GM04504 (cell line): ENCODE data around the gene WDR18.

Source experiments
- DNase-seq: peaks from one replicate; pipeline ENCODE4 v3.0.0-alpha.2; 2012; ENCODE audit warnings: low read depth

Gene WDR18

DNA sequence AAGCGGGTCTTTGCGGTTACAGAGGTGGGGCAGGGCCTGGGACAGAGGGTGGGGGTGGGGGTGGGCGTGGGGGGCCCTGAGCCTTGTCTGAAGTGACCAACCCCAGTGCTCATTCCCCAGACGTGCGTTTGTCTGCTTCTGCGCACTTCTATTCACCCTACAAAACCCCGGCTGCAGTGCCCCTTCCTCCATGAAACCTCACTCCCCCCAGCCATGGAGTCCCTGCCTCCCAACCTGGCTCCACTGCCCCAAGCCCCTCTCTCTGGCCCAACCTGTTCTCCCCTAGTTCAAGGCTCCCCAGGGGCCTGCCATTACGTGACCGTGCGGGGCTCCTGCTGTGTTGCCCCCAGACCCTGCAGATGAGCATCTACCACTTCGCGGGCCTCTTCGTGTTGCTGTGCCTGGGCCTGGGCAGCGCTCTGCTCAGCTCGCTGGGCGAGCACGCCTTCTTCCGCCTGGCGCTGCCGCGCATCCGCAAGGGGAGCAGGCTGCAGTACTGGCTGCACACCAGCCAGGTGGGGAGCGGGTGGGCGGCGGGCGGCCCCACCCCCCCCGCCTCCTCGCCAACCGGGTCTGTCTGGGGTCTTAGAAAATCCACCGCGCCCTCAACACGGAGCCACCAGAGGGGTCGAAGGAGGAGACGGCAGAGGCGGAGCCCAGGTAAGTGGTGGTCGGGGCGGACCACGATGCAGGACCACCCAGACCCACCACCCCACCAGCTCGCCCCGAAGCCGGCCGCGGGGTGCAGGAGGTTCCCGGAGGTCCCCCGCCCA, 24.3 kb downstream of the WDR18 start:
- no peak for DNase-seq

DNA sequence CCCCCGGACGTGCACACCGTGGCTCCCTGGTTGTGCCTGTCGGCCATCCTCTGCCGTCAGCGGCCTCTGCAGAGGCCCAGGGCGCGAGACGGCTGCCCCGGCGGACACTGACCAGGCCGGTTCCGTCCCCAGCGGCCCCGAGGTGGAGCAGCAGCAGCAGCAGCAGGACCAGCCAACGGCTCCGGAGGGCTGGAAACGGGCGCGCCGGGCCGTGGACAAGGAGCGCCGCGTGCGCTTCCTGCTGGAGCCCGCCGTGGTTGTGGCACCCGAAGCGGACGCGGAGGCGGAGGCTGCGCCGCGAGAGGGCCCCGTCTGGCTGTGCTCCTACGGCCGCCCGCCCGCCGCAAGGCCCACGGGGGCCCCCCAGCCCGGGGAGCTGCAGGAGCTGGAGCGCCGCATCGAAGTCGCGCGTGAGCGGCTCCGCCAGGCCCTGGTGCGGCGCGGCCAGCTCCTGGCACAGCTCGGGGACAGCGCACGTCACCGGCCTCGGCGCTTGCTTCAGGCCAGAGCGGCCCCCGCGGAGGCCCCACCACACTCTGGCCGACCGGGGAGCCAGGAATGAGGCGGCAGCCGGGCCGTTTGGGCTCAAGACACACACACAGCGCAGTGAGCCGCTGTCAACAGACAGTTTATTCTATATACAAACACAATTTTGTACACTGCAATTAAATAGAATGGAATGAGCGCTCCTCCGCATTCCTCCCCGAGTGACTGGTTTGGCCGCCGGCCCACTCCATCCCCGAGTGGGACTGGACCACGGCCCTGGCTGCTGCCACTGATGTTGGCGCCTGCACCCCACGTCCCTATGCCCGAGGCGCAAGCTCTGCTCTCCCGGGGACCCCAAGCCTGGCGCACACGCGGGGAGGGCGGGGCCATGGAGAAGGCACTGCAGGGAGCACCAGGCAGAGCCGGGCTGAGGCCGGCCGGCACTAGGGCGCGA, 25.2 kb downstream of the WDR18 start:
- no peak for DNase-seq

DNA sequence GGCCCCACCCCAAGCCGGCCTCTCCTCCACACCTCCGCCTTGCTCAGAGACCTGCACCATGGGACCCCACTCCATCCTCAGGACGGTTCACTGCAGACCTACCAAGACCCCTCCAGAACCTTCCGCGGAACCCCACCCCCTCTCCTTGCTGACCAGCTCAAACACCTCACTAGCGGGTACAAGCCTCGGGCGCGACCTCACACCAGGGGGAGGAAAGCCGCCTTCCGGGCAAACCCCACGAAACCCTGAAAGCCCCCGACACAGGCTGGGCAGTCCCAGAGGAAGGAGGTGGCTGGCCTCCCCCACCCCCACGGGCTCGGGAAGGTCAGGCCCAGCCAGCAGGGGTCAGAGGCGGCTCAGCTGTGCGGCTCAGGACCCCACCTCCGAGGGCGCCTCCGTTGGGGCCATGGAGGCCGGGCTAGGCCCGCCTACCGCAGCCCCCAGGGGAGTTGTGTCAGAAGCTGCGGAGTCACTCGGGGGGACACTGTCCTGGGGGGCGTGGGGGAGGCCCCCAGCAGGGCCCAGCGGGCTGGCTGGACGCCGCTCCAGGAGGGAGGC, 25.9 kb downstream of the WDR18 start:
- no peak for DNase-seq

DNA sequence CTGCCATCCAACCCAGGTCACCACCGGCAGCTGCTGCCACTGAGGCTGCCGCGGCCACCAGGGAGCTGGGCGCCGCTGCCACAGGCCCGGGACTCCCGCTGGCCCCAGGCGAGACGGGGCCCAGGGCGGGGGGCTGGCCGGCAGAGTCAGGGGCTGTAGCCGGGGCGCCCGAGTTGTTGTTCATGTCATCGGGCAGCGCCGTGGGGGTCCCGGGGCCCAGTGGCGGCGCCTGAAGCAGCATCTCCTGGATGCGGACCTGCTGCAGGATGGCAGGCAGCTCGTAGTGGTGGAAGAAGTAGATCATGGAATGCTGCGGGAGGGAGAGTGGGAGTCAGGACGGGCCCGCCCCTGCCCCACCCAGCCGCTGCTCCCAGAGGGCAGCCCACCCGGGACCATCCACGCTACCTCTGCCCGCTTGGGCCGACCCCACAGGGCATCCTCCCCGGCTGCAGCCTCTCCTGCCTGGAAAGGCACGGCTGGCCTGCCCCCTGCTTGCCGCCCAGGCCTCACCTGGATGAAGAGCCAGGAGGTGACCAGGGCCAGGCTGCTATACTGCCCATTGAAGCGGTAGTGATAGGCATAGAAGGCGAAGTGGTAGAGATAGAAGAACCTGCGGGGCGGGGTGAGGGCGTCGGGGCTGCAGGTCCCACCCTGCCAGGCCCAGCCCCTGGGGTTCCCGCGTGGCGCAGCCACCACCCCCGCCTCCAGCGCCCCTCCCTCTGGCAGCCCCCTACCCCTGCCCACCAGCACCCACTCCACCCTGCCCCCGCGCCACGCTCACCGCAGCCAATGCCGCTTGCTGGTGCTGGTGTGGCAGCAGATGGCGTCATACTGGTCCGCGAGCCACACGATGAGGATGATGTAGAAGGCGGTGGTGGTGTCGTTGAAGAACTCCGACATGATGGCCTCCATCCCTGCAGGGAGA, 26.7 kb downstream of the WDR18 start:
- no peak for DNase-seq

DNA sequence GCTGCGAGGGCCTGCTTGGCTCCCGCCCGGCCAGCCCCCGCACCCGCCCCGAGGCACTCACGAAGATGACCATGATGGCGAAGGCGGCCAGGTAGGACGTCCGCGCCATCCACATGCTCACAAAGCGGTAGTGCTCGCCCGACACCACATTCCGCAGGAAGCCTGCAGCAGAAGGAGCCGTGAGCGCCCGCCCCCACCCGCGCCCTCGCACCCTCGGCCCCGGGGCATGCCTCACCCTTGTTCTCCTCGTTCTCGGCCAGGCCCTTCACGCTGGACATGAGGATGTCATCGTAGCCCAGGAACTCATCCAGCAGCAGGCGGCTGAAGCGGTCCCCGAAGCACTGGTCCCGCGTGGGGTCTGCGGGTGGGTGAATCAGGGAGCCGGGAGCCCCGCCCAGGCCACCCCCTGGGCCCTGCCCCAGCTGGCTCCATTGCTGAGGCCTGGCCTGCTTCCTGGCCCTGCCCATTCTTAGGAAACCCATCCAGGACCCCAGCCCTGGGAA, 27.7 kb downstream of the WDR18 start:
- DNase-seq, result no peak

DNA sequence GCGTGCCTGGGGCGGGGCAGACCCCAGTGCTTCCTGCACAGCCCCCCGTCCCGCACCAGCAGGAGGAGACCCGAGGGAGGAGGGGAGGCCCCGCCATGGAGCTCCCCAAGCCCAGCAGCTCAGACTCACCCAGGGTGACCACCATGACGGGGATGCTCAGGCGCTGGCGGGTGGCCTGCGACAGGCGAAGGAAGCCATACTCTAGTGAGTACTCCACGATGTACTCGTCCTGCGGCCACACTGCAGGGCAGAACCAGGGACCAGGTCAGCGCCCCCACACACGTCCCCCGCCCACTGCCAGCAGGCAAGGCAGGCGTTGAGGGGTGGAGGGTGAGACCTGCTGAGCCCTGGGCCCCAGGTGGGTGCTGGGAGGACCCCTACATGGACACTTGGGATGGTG, 28.2 kb downstream of the WDR18 start:
- DNase-seq, result no peak

DNA sequence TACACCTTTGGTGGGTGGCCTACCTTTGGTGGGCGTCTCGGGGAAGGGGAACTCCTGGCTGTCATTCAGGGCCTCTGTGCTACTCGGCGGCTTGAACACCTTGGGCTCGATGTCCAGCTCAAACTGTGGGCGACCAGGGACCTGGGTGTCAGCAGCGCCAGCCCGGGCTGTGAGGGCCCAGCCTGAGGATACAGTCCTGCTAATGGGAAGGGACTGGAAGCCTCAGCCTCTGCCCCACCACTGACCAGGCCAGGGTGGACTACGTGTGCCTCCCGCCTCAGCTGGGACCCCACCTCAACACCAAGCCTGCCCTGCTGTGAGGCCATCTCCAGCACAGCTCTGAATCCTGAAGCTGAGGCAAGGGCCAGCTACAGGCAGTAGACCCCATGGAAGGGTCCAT, 29.1 kb downstream of the WDR18 start:
- no peak for DNase-seq

DNA sequence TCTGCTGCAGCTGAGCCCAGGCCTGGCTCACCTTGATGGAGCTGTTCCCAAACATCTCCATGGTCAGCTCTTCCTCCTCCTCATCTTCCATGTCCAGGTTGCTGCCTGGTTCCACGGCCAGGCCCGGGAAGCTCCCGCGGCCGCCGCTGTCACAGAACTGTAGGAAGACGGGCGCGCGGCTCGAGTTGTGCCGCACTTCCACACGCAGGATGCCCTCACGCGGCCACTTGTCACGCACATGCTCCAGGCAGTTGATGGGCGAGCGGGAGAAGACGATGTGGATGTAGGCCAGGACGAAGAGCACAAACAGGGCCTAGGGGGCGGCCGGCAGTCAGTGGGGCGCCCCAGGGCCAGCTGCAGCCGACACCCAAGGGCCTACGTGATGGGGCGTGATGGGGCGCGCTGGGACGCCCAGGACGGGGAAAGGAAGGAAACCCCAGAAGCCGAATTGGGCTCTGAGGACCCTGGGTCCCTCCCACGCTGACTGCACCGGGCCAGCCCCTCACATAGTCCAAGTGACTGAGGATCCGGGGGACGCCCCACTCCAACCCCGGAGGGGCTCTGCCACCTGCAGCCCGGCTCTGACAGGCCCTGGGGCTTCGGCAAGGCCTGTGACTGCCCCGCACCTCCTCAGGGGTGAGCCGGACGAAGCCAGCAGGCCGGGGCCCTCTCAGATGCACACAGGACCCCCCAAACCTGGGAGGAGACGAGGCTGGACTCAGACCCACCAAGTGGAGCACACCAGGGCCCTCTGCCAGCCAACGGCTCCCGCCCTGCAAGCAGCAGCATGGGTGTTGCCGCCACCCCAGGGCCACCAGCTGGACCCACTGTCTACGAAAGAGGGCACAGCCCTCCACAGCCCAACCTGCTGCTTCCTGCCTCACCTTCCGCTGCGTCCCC, 30.3 kb downstream of the WDR18 start:
- no peak for DNase-seq

DNA sequence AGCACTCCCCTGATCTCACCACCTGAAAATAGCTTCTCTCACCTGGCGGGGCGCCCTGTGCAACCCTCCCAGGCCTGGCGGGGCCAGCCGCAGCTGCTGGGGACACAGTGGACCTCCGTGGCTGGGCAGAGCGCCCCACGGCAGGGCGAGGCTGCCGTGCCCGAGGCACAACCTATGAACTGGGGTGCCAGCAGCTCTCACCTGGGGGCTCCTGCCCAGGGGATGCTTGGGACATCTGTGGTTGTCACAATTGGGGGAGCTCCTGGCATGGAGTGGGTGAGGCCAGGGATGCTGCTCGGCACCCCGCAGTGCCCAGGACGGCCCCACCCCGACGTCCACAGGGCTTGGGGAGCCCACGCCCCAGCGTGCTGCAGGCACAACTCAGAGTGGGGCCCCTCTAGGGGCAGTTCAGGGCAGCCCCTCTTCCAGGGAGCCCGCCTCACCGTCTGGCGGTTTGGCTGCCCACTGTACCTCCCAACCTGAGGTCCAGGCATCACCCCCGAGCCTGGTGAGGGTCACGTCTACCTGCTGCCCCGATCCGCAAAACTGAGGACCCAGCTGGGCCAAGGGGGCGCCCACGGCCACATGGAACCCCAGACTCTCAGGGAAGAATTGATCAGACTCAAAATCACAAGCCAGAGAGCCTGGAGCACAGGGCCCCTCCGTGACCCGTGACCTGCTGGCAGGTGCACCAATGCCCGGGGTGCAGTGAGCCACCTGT, 31.1 kb downstream of the WDR18 start:
- no peak for DNase-seq

DNA sequence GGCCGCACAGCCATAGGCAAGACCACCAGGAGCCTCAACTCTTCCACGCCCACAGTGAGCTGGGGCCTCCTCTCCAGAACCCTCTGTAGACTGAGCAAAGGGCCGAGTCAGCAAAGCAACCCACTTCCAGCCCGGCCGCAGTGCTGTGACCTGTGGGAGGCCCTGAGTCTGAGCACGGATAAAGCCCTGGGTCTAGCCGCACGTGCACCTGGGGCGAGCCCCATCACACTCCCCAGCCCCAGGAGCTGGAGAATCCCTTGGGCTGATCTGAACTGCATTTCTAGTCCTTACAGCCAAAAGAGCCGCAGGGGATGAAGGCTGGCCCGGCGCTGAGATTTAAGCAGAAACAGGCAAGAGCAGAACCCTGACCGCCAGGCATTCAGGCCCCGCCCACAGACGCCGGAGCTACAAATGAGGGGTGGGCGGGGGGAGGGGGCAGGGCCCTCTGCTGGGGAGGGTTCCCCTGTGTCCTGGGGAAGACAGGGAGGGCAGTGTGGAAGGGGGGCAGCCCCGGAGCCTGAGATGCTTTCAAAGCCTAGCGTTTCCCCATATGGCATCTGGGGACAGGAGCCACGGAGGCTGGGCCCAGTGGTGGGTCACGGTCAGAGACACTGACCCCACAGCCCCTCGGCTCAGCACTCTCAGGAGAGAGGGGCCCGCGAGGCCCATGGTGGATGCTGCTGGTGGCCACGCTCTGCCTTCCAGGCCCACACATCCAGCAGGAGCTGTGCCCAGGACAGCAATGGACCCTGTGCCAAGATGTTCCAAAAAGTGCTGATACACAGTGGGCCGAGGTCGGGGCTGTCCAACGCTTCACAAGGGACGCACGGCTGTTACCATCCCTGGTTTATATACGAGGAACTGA, 31.9 kb downstream of the WDR18 start:
- DNase-seq, result no peak

DNA sequence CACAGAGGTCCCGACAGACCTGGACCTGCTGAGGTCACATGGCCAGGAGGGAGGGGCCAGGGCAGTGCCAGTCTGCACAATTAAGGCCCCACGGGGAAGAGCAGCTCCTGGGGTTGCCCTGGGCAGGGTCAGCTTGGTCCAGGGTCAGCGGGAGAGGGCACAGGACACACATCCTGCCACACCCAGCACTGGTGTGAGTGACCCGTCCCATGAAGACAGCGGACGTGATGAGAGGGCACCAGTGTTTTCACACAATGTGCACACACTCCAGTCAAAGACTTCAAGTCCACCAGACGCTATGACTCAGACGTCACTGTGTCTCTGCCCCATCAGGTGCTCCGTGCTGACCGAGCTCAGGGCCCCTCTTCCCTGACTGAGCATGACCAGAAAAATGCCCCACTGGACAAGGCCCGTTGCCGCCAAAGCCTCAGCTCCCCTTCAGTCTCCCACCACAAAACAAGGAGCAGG, 32.5 kb downstream of the WDR18 start:
- no peak for DNase-seq

DNA sequence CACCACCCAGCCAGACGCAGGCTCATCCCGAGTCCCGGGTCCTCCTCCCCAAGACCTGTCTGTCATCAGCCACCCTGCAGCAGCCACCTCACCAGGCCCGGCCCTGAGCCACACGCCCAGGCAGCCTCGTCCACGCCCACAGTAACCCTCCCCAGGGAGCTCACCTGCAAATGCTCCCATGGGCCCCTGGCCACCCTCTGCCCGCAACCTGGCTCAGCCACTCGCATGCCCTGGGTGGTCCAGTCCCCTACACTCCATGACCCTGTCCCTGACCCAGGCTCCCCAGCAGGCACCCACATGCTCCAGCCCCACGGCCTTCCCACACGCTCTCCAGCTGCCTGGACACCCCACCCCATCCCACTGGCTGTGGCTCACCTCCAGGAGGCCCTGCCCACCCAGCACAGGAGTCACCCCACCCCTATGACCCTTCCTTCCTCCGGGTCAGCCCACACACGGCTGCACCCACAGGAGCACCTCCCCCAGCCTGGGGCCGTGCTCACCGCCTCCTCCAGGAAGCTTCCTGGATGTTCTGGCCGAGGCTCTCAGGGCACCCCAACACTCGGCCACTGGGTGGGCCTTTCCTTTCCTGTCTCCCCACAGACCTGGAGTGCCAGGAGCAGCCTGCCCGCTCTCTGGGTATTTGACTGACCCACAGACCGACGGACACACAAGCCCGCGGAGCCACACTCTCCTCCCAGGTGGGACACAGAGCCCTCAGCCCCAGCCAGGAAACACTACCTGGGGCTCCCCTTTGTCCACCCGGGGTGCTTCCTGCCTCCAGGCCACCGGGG, 33.2 kb downstream of the WDR18 start:
- no peak for DNase-seq

DNA sequence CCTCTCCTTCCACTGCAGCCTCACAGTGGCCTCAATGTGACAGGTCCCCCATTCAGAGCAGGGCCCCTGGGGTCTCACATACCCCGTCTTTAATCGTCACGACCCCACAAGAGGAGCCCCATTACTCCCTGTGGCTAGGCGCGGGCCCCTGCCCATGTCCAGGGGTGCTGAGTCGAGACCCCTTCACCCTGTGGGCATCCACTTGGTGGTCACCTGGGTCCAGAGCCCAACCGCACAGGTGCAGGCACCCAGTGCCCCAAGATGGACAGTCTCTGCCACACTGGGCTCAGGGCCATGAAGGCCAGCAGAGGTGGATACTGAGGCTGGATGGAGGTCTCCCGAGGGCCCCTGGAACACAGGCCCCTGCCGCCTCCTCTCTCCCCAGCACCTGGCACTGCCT, 33.8 kb downstream of the WDR18 start:
- no peak for DNase-seq

DNA sequence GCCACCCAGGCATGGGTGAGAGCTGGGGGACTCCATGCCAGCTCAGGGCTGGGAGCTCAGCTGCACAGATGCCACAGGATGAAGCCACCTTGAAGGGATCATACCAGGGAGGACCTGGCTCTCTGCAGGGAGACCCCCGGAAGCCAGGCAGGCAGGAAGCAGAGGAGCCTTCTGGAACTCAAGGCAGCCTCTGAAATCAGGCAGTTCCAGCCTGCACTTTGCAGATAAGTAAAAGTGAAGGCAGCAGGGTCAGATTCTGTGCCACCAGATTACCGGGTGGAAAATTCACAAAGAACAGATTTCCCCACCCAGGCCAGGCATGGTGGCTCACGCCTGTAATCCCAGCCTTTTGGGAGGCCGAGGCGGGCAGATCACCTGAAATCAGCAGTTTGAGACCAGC, 34.2 kb downstream of the WDR18 start:
- no peak for DNase-seq

DNA sequence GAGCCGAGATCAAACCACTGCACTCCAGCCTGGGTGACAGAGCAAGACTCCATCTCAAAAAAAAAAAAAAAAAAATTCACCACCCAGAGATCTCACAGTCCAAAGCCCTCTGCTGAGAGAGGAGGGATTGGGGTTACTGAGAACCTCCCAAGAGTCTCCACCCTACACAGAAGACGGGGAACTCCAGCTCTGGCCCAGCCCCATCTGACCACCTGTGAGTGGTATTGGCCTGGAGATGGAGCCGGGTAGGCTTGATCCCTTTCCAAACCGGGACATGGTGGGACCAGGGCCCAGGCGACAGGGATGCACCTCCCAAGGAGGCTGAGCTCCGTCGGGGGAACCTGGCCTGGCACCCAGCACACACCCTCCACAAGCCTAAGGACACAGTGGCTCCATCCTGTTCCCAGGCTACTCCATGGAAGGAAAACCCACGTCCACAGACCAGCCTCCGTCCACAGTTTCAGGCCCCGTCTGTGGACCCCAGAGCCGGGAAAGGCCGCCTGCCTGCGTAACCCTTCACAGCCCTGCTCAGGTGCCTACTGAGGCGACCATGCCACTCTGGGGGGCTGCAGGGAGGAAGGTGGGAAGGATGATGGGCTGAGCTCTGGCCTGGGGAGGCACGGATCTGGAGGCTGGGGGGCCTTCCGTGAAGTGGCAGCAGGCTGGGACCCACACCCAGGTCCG, 34.9 kb downstream of the WDR18 start:
- no peak for DNase-seq

DNA sequence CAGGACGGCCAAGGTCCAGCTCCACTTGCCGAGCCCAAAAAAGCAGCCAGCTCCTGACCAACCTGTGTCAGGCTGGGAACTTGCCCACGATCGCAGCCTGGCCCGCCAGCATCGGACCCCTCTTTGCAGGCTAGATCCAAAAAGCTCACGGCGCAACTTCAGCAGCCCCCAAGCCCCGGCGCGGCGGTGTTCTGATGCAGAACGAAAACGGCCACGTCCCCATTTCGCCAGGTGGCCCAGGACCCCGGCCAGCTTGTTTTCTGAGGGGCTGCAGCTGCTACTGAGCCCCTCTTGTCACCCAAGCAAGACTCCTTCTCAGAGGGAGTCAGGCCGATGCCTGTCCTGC, 35.4 kb downstream of the WDR18 start:
- no peak for DNase-seq
